HG03575 (cell line): Measurements from ENCODE around the gene ARHGAP12.

Source experiments
- ATAC-seq: cut with Tn5 transposase; IDR thresholded peaks from one replicate; pipeline ENCODE4 v1.9.1; 2021; ENCODE audit not compliant: unreplicated experiment, insufficient number of reproducible peaks, low FRiP score; ENCODE audit errors: extremely low read depth

The ARHGAP12 gene

DNA sequence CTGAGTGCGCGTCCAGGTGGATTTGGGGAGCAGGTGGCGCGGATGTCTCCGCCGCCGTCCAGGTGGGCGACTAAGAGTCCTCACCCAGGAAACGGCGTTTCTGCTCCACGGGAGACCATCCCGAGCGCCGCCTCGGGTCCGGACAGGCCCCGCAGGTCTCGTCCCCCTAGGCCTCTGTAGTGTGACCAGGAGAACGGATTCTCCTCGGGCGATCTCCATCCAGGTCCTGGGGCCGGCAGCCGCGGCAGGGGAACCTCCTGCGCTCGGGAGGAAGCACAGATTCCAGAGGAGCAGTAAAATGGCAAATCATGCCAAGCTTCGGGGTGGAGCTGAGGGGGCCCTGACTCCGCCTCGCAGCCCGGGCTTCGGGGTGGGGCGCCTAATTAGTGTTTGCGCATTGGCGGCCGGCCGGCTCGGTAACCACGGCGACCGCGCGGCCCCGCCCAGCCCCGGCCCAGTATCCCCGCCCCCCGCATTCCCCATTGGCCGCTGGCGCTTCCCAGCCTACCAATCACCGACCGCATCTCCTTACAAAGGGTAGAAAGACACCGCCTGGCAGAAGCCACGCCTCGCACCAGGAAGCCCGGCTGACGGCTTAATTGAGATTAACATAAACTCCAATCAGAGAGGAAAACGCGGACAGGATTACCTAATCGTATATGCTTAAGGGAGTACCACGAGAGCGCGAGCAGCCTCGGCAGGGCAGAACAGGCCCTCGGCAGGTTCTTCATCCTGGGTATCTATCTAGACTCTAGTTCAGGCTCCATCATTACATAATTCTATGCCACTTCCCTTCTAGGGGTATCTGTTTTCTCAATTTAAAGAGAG lies 168.6 kb downstream of the ARHGAP12 start:
- ATAC-seq, result peak; percentile 90

- no peak for ATAC-seq
These were observed 169.4 kb downstream of the ARHGAP12 start for GRCh38 chr10:31759124-31759798.

GRCh38 chr10:31758495-31758894 lies 170.1 kb downstream of the ARHGAP12 start:
- no peak for ATAC-seq

GRCh38 chr10:31757831-31758230 lies 170.8 kb downstream of the ARHGAP12 start:
- ATAC-seq, result no peak

GRCh38 chr10:31757386-31757791 lies 171.2 kb downstream of the ARHGAP12 start:
- no peak for ATAC-seq

- no peak for ATAC-seq
These were observed 171.9 kb downstream of the ARHGAP12 start for GRCh38 chr10:31756729-31757110.

GRCh38 chr10:31756101-31756728 lies 172.4 kb downstream of the ARHGAP12 start:
- ATAC-seq, result no peak
